GM21825 (cell line): ENCODE results near the gene TMEM270.
"Not testable (repeated sequence)": the region's sequence is repeated elsewhere in the genome, so short reads cannot be mapped to it uniquely, and the experiment has no call there.

Experiments
- ATAC-seq: cut with Tn5 transposase; IDR thresholded peaks from one replicate; pipeline ENCODE4 v1.9.1; 2021; ENCODE audit warnings: mild to moderate bottlenecking, moderate library complexity; ENCODE audit not compliant: unreplicated experiment

TMEM270 gene, protein sequence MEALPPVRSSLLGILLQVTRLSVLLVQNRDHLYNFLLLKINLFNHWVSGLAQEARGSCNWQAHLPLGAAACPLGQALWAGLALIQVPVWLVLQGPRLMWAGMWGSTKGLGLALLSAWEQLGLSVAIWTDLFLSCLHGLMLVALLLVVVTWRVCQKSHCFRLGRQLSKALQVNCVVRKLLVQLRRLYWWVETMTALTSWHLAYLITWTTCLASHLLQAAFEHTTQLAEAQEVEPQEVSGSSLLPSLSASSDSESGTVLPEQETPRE

DNA sequence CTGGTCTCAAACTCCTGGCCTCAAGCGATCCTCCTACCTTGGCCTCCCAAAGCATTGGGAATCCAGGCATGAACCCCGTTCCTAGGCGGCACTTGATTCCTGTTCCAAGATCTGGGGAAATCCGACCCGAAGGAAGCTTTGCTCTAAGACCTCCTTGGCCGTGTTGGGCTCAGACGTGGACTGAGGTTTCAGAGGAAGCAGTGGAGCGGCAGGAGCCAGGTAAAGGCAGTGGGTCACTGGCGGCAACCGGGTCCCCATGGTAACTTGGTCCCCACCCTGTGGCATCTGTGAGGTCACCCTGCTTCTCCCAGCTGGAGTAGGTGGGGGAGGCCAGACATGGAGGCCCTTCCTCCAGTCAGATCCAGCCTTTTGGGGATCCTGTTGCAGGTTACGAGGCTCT, at the start of gene TMEM270:
Gene TMEM270 (plus strand): TSS at position 301 of the 400 bp plus-strand sequence. CDS start 36 bp downstream, at position 337.
- no peak for ATAC-seq

DNA sequence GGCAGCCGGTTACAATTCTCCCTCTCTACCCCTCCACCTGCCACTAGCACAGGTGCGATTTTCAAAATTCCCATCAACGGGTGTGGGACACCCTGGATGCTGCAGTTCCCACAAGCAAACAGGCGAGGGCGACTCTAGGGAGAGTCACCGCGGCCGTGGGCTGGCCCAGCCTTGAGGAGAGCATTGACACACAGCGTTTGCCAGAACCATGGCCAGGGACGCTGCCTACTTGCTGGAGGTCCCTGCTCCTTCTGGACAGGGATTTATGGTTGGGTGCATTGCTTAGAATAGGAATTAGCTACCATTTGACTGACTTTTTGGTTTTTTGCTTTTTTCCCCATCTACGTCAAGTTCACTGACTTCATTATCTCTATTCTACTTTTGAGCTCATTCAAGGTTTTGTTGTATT, 49.2 kb upstream of the TMEM270 start:
- ATAC-seq = no peak

DNA sequence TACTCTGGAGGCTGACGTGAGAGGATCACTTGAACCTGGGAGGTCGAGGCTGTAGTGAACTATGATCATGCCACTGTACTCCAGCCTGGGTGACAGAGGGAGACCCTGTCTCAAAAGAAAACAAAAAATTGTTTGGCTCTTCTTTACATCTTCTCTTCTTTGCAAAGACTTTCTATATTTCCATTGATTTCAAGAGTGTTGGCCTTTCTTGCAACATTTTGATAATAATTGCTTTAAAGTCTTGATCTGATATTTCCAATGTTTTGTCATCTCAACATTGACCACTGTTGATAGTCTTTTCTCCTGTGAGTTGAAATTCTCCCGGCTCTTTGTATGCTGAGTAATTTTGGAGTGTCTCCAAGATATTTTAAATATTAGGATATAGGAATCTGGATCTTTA, 48.0 kb upstream of the TMEM270 start:
- no peak for ATAC-seq

DNA sequence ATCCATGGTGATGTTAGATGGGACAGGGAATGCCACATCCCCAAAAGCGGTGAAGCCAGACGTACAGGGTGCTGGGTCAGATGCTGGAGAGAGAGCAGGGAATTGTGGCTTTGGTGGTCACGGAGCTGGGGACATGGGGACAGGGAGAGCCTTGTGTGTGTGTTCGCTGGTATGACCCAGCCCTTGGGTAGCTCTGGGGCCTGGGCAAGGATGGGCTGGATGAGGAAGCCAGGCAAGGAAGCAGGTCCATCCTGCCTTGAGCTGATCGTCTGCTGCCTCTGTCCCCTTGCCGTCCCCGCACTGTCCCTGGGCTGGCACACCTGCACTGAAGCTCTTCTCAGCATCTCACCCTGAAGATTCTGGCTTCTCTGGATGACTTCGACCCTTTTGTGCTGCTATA, 45.5 kb upstream of the TMEM270 start:
- ATAC-seq = no peak

- no peak for ATAC-seq
Measured at GRCh38 chr7:73817121-73817520, 43.8 kb upstream of the TMEM270 start.

- no peak for ATAC-seq
Measured at GRCh38 chr7:73820013-73820412, 40.9 kb upstream of the TMEM270 start.

DNA sequence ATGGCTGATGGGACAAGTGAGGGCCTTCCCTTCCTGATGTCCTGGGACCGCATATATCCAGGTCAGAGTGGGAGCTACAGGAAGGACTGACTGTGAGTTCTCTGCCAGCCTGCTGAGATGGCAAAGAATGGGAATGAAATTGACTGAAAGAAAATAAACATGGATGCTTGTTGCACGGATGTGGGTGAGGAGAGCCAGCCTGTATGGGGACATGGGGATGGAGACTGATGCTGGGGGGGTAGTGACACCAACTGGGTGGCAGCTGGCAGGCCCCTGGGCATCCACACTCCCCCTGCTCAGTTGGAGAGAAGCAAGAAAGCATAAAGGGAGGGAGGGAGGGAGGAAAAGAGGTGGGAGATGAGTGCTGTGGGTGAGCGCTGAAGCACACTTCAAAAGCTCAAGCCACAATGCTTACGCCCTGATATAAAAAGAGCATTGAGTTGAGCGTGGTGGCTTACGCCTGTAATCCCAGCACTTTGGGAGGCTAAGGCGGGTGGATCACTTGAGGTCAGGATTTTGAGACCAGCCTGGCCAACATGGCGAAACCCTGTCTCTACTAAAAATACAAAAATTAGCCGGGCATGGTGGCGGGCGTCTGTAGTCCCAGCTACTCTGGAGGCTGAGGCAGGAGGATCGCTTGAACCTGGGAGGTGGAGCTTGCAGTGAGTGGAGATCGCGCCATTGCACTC, 39.2 kb upstream of the TMEM270 start:
- ATAC-seq = not testable (repeated sequence)

DNA sequence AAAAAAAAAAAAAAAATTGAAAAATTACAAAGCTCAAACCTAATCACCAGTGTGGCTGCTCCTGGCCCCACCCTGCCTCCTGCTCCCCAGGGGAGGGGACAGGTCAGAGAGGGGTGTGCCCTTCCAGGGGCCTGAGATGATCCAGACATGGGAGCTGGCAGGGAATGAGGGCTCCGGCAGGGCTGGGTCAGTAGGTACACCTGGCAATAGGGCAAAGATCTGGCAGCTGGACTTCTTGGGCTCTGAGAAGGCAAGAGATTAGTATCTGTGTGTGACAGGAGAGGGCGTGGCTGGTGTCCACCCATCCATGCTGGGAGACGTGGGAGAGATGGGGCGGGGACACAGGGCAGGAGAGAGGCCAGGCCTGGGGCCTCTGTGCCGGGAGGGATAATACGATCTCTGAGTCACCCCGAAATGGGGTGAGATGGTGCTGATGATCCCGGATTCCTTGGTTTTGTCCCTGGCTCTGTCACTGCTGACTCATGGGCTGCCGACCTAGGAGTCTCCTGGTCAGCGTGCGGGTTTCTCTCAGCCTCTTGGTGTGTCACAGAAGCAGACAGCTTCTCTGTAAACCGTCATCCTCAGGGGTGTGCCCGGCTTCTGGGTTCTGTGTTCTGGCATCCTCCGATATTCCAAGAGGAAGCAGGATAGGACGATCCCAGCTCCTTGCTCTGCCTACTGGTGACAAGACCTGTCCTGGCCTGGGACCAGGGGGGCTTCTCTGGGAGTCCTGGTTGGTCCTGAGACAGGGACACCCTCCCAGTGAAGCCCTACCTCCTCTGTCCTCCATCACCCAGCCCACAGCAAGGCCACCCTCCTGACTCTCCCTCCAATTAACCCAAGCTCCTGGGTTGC, 38.4 kb upstream of the TMEM270 start:
- ATAC-seq = no peak

GRCh38 chr7:73823257-73823656, 37.7 kb upstream of the TMEM270 start:
- no peak for ATAC-seq

DNA sequence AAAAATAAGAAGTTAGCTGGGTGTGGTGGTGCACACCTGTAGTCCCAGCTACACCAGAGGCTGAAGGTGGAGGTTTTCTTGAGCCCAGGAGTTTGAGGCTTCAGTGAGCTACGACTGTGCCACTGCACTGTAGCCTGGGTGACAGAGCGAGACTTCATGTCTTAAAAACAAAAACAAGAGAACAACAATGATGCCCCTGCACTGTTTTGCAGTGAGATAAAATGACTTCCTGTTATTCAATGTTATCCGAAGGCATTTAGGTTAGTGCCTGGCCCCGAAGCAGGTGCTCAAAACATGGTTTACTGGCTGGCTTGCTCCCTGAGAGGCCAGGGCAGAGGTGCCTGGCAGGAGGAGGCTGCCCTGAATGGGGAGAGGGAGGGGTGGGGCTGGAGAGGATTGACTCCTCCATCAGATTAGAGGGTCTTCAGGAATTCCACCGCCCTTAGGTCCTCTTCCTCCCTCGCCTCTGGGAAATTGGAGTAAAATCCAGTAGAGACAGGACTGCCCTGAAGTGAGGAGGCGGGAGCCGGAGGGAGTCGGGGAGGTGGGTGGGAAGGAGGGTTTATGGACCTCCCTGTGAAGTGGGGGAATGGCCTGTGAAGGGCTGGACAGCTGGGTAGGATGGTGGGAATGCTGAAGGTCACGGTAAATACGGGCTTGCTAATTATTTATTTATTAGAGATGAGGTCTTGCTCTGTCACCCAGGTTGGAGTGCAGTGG, 36.9 kb upstream of the TMEM270 start:
- ATAC-seq = no peak

GRCh38 chr7:73824986-73825385, 36.0 kb upstream of the TMEM270 start:
- ATAC-seq = no peak

- no peak for ATAC-seq
Measured at GRCh38 chr7:73827567-73828106, 33.3 kb upstream of the TMEM270 start.

DNA sequence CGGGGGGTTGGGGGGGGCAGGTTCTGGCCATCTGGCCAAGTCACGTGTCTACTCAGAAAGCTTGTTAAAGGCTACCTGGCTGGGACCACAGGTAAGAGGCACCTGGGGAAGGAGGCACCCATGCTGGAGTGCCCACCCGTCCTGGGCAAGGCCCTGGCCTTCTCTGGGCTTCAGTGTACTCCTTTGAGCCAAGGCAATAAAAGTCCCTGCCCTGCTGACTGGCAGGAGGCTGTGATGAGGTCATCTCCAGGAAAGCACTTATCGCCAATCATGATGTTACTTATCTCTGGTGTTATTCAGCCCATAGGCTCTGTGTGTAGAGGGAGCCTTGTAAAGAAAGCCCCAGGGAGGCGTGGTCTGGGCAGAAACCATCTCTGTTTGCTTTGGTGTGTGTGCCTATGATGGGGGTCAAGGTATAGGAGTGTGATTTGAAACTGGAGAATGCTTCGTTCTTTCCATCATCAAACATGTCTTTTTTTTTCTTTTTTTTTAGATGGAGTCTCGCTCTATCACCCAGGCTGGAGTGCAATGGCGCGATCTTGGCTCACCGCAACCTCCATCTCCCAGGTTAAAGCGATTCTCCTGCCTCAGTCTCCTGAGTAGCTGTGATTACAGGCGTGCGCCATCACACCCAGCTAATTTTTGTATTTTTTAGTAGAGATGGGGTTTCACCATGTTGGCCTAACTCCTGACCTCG, 32.7 kb upstream of the TMEM270 start:
- ATAC-seq = no peak

DNA sequence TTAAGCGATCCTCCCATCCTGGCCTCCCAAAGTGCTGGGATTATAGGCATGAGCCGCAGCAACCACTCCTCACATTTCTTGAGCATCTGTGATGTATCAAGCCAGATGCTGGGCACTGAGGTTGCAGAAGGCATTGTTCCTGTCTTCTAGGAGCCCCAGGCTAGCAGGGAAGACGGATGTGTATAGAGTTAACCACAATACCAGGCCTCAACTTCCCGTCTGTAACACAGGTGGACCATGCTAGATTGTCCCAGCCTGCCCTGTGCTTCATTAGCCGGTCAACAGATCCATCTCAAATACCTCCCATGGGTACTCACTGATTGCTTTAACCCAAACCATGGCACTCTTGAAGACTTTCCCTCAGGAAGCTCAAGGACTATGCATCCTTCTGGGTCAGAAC, 32.0 kb upstream of the TMEM270 start:
- no peak for ATAC-seq

DNA sequence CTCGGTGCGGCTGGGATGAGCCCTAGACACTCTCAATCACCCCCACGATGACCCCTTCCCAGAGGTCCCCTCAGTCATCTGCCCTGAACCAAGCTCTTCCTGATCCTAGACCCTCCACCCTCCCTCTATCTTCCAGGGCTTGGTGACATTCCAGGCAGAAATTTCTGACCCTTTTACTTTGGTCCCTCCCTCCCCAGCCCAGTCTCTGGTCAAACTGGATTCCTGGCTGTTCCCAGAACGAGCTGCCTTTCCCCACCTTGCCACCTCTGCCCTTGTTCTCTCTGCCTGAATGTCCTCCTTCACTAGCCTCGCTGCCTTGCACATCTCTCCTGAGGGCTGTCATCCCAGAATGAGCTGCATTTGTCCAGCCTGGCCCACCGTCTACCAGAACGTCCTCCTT, 31.5 kb upstream of the TMEM270 start:
- no peak for ATAC-seq

DNA sequence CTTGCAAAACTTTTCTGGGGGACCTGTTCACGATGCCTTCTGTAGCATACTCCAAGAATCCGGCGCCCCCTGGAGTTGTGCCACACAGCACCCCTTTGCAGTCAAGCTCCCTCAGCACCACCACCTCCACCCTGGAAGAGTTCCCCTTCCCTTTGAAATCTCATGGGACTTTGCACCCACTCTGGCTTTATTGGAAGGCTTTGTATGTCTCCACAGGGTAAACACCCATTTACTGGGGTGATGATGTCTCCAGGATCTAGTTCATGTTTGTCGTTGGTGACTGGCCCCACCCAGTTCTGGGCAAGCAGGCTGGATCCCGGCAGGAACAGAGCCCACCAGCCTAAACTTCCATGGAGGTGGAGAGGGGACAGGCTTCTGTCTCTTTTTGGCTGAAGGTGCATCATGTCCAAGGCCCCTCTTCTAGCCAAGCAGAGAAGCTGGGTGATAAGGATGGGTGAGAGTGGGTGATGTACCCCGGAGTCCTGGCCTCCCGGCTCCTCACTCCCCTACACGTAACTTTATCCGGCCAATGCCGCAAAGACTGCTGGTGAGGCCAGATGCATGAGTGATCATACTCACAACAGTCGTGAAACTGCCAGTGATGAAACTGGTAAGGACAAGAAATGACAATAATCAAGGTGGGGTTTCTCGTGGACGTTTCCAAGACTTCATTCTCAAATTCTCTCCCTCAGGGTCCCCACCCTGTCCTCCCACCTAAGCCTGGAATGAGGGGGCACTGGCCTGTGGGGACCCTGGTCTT, 30.9 kb upstream of the TMEM270 start:
- no peak for ATAC-seq

DNA sequence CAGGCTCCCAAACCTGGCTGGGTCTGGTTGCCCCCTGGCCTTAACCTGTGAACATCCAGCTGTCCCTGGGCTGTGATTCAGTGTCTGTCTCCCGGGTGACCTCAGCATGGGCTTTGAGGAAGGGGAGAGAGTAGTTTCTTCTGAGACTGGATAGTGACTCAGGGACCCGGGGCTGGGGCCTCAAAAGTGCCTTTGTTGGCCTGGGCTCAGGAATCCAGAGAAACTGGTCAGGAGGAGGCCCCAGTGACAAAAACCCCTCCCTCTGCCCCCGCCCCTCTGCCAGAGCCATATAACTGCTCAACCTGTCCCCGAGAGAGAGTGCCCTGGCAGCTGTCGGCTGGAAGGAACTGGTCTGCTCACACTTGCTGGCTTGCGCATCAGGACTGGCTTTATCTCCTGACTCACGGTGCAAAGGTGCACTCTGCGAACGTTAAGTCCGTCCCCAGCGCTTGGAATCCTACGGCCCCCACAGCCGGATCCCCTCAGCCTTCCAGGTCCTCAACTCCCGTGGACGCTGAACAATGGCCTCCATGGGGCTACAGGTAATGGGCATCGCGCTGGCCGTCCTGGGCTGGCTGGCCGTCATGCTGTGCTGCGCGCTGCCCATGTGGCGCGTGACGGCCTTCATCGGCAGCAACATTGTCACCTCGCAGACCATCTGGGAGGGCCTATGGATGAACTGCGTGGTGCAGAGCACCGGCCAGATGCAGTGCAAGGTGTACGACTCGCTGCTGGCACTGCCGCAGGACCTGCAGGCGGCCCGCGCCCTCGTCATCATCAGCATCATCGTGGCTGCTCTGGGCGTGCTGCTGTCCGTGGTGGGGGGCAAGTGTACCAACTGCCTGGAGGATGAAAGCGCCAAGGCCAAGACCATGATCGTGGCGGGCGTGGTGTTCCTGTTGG, 30.0 kb upstream of the TMEM270 start, which contains the start of gene CLDN4:
Gene CLDN4 (plus strand): TSS at position 316 of the 903 bp plus-strand sequence. CDS start 206 bp downstream, at position 522.
- no peak for ATAC-seq

GRCh38 chr7:73831584-73831833, 29.4 kb upstream of the TMEM270 start:
- no peak for ATAC-seq
